ENCODE measurements around the gene KPNA2. TPM values are rescaled to one million over a fixed set of nuclear protein-coding genes. Genes with fewer than 3 reads are reported as not detected.

KPNA2 gene
- total and polyA plus RNA-seq, 2 of the 8 experiments (the other 6 are each of a cell fraction or from before 2014, with no cell fraction given) = 413 to 612 TPM

- peaks cover 5% of the 10 kb centered on the region; the same call in 1 of the 2 replicates for H3K23me2 ChIP-seq (ENCODE audit: low read depth, low read length)
- DNase-seq (ENCODE audit: low read depth in 1 of 2, low spot score in 2 of 2) (no peak), FAIRE-seq (no peak)
- no peaks in the 10 kb centered on the region for H3K27me3 ChIP-seq (replicated peaks in 1 of 4; ENCODE audit: control insufficient read depth in 3 of 4, extremely low read depth in 1 of 4, insufficient read depth in 3 of 4, low read length in 3 of 4)
- H2BK15ac ChIP-seq (ENCODE audit: low read length) = no peak overlapping the region
- H3K79me2 ChIP-seq (ENCODE audit: control insufficient read depth in 1 of 2, insufficient read depth in 2 of 2, low read length in 2 of 2) = no peaks in the 10 kb centered on the region
- TF ChIP-seq NANOG (IDR thresholded peaks at IDR 0.05; ENCODE audit: insufficient read depth, low read depth, low read length, poor library complexity, severe bottlenecking) (no peak), JUN (IDR thresholded peaks at IDR 0.05; ENCODE audit: low read depth, low read length) (no peak), RFX5 (IDR thresholded peaks at IDR 0.05; ENCODE audit: borderline replicate concordance, low read depth, low read length) (no peak), CHD2 (IDR thresholded peaks at IDR 0.05; ENCODE audit: low read length) (no peak), BACH1 (IDR thresholded peaks at IDR 0.05; ENCODE audit: low read length) (no peak), TEAD4 (IDR thresholded peaks at IDR 0.05; ENCODE audit: low read depth, low read length) (no peak), KDM4A (IDR thresholded peaks at IDR 0.05; ENCODE audit: low read depth, low read length, severe bottlenecking) (no peak), BCL11A (IDR thresholded peaks at IDR 0.05; ENCODE audit: low read depth in 2 of 2, low read length in 2 of 2) (no peak), CEBPB (IDR thresholded peaks at IDR 0.05; ENCODE audit: low read depth, low read length) (no peak), HDAC2 (IDR thresholded peaks at IDR 0.05; ENCODE audit: borderline replicate concordance in 1 of 2, low read depth in 2 of 2, low read length in 2 of 2) (no peak), TAF7 (optimal IDR thresholded peaks at IDR 0.05; ENCODE audit: borderline replicate concordance, low read depth, low read length) (no peak)
- H2BK20ac ChIP-seq (ENCODE audit: low read length) = no peak overlapping the region
- H3K18ac ChIP-seq (ENCODE audit: extremely low read depth, low read length) = no peak overlapping the region
- H3K27ac ChIP-seq (ENCODE audit: low read depth, low read length) = no peak overlapping the region
- POLR2A ChIA-PET (ENCODE audit: partially characterized antibody) = interaction anchor here (0.6 to 6.7 kb wide), 13 partner anchors 12 to 273 kb away, joined by 3 to 104 read pairs (median 4); partner anchors contain the start of genes BPTF and KPNA2
- H3K56ac ChIP-seq (replicated peaks; ENCODE audit: insufficient read length, low read depth, low read length) = no peak overlapping the region
- peak overlapping the region; percentile 50 to 100 for H3K4me2 ChIP-seq (ENCODE audit: insufficient read depth in 1 of 2, low read depth in 2 of 2, low read length in 2 of 2)
- no peak overlapping the region for H2AFZ ChIP-seq (ENCODE audit: low read length)
- no peak overlapping the region for H4K91ac ChIP-seq (replicated peaks; ENCODE audit: insufficient read length, low read length)
- H3K4me1 ChIP-seq (replicated peaks in 1 of 4; ENCODE audit: control insufficient read depth in 3 of 4, insufficient read depth in 4 of 4, low read length in 3 of 4) = peaks cover 0 to 3% (median 1%) of the 10 kb centered on the region in 4 experiments; a peak in 4 of 7 replicates
- no peak overlapping the region for H3K14ac ChIP-seq (ENCODE audit: insufficient read length)
- H3K9me3 ChIP-seq (ENCODE audit: insufficient read depth in 2 of 2, low read depth in 1 of 2, low read length in 1 of 2) = no peaks in the 10 kb centered on the region
- H2BK12ac ChIP-seq (ENCODE audit: low read depth, low read length) = no peak overlapping the region
- H3K79me1 ChIP-seq (ENCODE audit: low read depth, low read length) = no peaks in the 10 kb centered on the region
- 88% methylated on average over 9 of the region's 9 CpGs; no CpG with 5 or more reads in 1 of the 2 experiments for WGBS, 2 experiments (ENCODE audit: extremely low coverage in 1 of 2, insufficient coverage in 1 of 2, insufficient read length in 1 of 2, insufficient replicate concordance in 2 of 2, low coverage in 1 of 2, low lambda C conversion rate in 2 of 2, missing lambda C conversion rate in 1 of 2)
- no peak overlapping the region for H4K8ac ChIP-seq (ENCODE audit: extremely low read depth, insufficient read depth, low read length)
- H3K4ac ChIP-seq (replicated peaks; ENCODE audit: insufficient read length, low read depth, low read length) = no peak overlapping the region
- H4K5ac ChIP-seq (ENCODE audit: insufficient read length, low read depth, low read length) = no peak overlapping the region
- H3K36me3 ChIP-seq (ENCODE audit: control insufficient read depth in 2 of 4, insufficient read depth in 4 of 4, low read length in 3 of 4) = no peaks in the 10 kb centered on the region
- no peak overlapping the region for H2BK5ac ChIP-seq (ENCODE audit: low read depth, low read length)
- CTCF ChIA-PET (ENCODE audit: partially characterized antibody) = interaction anchor here (0.7 to 2.2 kb wide), 11 partner anchors 8 to 443 kb away, joined by 3 to 11 read pairs (median 4); partner anchors contain the start of gene C17orf58
- H3K4me3 ChIP-seq (ENCODE audit: extremely low read depth in 1 of 4, insufficient read depth in 2 of 4, low read depth in 3 of 4, low read length in 4 of 4) = peak overlapping the region in 1 of 4 experiments; percentile 45; a peak in 3 of 8 replicates
- no peaks in the 10 kb centered on the region for H4K20me1 ChIP-seq (replicated peaks in 1 of 2; ENCODE audit: control insufficient read depth in 1 of 2, insufficient read depth in 2 of 2, low read length in 2 of 2)
- no peak overlapping the region for H3K23ac ChIP-seq (ENCODE audit: insufficient read length)
- H2BK120ac ChIP-seq (replicated peaks; ENCODE audit: low read depth, low read length) = no peak overlapping the region
- H2AK5ac ChIP-seq (ENCODE audit: low read depth, low read length) = no peak overlapping the region
- H3K9ac ChIP-seq (replicated peaks in 1 of 4; ENCODE audit: extremely low read depth in 1 of 4, low read depth in 3 of 4, low read length in 3 of 4) = no peak overlapping the region
These were observed 16.2 kb upstream of the KPNA2 start for GRCh38 chr17:68019336-68019674.

Measured in H1 (cell line).